Nephron (organoid): Measurements from ENCODE around the gene PTPDC1.

ENCODE experiments used
- H3K27ac Mint-ChIP-seq, 3 experiments: 2 replicates each; pipeline ENCODE4 v1.8.0; 2020; ENCODE audit warnings: mixed read lengths in 3 of 3, mild to moderate bottlenecking in 2 of 3, moderate library complexity in 1 of 3
- H3K27me3 Mint-ChIP-seq: 2 replicates; pipeline ENCODE4 v1.8.0; 2021; ENCODE audit warnings: low read depth, mild to moderate bottlenecking, moderate library complexity, mixed read lengths
- H3K36me3 Mint-ChIP-seq: 2 replicates; pipeline ENCODE4 v1.8.0; 2020; ENCODE audit warnings: low read depth, mixed read lengths
- H3K4me1 Mint-ChIP-seq: 2 replicates; pipeline ENCODE4 v1.8.0; 2020; ENCODE audit warnings: mixed read lengths
- H3K4me3 Mint-ChIP-seq, 3 experiments: 2 replicates each; pipeline ENCODE4 v1.8.0; 2020; ENCODE audit warnings: mild to moderate bottlenecking in 3 of 3, mixed read lengths in 3 of 3, moderate library complexity in 2 of 3
- H3K9me3 Mint-ChIP-seq: 2 replicates; pipeline ENCODE4 v1.8.0; 2020; ENCODE audit warnings: mixed read lengths
- CTCF ChIP-seq, 3 experiments: fragments of 200-600 bp; sonication (generic); IDR thresholded peaks; one replicate each; pipeline ENCODE4 v1.5.0; 2021; ENCODE audit warnings: antibody characterized with exemption in 3 of 3; ENCODE audit not compliant: unreplicated experiment in 3 of 3

Gene PTPDC1

GRCh38 chr9:94156348-94157049, 72.2 kb downstream of the PTPDC1 start:
- peaks cover 23% of the 10 kb centered on the region for H3K4me1 Mint-ChIP-seq
- peaks cover 4% of the 10 kb centered on the region for H3K27me3 Mint-ChIP-seq
- peak overlapping the region in 1 of 3 experiments; percentile 30 for H3K4me3 Mint-ChIP-seq
- peak overlapping the region; percentile 48 to 86 (median 80) for H3K27ac Mint-ChIP-seq
- no peaks in the 10 kb centered on the region for H3K9me3 Mint-ChIP-seq
- no peak for TF ChIP-seq CTCF (IDR thresholded peaks at IDR 0.05; ENCODE audit: unreplicated experiment in 3 of 3)
- no peaks in the 10 kb centered on the region for H3K36me3 Mint-ChIP-seq

GRCh38 chr9:94157050-94157801, 73.0 kb downstream of the PTPDC1 start:
- peaks cover 19% of the 10 kb centered on the region for H3K4me1 Mint-ChIP-seq
- no peak overlapping the region for H3K4me3 Mint-ChIP-seq
- H3K9me3 Mint-ChIP-seq, result no peaks in the 10 kb centered on the region
- no peak for TF ChIP-seq CTCF (IDR thresholded peaks at IDR 0.05; ENCODE audit: unreplicated experiment in 3 of 3)
- peak overlapping the region; percentile 48 to 86 (median 80) for H3K27ac Mint-ChIP-seq
- peaks cover 3% of the 10 kb centered on the region for H3K27me3 Mint-ChIP-seq
- H3K36me3 Mint-ChIP-seq, result no peaks in the 10 kb centered on the region
